Mesenteric fat pad (tissue), 1 donor: ENCODE data around the gene RBL1. TPM values are rescaled to one million over a fixed set of nuclear protein-coding genes. Genes with fewer than 3 reads are reported as not detected.
"Not testable (repeated sequence)": the region's sequence is repeated elsewhere in the genome, so short reads cannot be mapped to it uniquely, and the experiment has no call there.

ENCODE experiments used
- DNase-seq: peaks from one replicate; pipeline ENCODE4 v3.0.0-alpha.2; 2020; ENCODE audit warnings: low spot score
- total RNA-seq: library from RNA; stranded (reverse); fragmentation: NEBNext Ultra II Directional; extraction: Animal tissue kit (Norgen Biotek cat#: 25700); gene quantifications from one replicate; pipeline ENCODE4 v1.2.1, GENCODE V29; 2021
- donor health status: DM: yes; HTN: yes; CAD: no.

Gene RBL1
- total RNA-seq, 1 donor from 2014 or later: 5.3 TPM

DNA sequence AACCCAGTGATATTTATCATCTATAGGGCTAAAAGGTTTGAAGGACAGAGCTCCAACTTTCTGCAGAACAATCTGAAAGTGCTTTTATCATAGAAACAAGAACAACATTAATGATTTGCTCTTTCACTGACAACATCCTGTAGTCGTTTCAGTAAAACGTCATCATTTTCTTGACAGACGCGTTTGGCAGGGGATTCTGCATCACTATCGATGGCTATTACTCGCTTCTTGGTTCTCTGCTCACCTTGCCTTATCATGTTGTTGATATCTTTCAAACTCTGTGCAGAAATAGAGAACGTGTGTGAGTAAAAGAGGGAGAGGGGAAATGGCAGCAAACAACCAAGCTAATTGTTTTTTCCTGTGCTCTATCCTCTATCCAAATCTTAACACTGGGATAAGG is 97.1 kb downstream of the RBL1 start:
- no peak for DNase-seq

DNA sequence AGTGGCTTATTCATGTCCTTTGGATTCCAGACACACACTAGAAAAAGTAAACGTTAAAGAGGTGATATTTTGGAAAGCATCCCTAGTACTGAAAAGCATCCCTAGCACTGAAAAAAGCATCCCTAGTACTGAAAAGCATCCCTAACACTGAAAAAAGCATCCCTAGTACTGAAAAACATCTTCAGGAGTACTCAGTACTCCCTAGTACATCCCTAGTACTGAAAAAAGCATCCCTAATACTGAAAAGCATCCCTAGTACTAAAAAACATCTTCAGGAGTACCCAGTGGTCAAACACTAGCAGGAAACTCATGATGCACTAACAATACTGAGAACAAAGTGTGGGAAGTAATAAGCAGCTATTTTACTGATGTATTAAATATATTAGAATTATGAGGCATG is 98.7 kb downstream of the RBL1 start:
- DNase-seq: no peak

DNA sequence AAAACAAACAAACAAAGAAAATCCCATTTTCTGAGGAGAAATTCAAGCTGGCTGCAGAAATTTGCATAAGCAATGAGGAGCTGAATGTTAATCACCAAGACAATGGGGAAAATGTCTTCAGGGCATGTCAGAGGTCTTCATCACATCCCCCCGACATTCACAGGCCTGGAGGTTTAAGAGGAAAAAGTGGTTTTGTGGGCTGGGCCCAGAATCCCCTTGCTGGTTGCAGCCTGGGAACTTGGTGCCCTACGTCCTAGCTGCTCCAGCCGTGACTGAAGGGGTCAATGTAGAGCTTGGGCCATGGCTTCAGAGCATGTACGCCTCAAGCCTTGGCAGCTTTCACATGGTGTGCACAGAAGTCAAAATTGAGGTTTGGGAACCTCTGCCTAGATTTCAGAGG is 101.6 kb downstream of the RBL1 start:
- DNase-seq: not testable (repeated sequence)

DNA sequence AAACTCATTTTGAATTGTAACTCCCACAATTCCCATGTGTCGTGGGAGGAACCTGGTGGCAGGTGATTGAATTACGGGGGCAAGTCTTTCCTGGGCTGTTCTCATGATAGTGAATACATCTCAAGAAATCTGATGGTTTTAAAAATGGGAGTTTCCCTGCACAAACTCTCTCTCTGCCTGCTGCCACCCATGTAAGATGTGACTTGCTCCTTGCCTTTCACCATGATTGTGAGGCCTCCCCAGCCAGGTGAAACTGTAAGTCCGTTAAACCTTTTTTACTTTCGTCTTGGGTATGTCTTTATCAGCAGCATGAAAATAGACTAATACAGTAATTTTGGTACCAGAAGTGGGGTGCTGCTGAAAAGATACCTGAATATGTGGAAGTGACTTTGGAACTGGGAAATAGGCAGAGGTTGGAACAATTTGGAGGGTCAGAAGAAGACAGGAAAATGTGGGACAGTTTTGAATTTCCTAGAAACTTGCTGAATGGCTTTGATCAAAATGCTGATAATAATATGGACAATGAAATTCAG is 102.9 kb downstream of the RBL1 start:
- no peak for DNase-seq

DNA sequence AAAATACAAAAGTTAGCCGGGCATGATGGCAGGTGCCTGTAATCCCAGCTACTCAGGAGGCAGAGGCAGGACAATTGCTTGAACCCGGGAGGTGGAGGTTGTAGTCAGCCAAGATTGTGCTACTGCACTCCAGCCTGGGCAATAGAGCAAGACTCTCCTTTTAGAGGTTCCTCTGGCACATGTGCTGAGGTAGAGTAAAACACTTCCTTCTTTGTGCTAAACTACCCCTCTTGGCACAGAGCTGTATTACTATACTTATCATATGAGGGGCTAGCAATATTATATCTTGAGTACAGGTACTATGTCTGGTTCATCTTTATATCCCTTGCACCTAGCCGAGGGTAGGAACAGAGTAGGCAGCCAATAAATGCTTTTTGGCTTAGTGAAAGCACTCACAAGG is 104.1 kb downstream of the RBL1 start:
- DNase-seq: no peak

DNA sequence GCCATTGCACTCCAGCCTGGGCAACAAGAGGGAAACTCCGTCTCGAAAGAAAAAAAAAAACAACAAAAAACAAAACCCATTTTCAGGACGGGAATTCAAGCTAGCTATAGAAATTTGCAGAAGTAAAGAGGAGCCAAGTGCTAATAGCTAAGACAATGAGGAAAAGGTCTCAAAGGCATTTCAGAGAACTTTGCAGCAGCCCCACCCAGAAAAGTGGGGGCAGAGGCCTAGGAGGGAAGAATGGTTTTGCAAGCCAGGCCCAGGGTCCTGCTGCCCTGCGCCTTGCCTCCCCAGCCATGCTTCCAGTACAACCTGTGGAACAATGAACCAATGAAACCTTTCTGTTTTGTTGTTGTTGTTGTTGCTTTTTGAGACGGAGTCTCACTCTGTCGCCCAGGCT is 106.0 kb downstream of the RBL1 start:
- DNase-seq: no peak

DNA sequence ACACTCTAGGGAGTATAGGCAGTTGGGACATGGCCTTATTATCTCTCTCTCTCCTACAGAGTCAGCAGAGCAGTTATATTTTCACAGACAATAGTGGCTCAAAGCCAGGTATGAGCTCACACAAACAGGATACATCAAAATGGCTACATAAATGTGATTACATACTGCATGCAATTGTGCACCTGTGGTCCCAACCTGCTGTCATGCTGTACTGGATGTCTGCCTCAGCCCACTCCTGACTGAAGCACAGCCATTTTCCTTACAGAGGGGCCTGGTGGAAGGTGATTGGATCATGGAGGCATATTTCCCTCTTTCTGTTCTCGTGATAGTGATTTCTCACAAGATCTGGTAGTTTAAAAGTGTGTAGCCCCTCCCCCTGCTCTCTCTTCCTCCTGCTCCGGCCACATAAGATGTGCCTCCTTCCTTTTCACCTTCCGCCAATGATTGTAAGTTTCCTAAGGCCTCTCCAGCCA is 107.3 kb downstream of the RBL1 start:
- no peak for DNase-seq

DNA sequence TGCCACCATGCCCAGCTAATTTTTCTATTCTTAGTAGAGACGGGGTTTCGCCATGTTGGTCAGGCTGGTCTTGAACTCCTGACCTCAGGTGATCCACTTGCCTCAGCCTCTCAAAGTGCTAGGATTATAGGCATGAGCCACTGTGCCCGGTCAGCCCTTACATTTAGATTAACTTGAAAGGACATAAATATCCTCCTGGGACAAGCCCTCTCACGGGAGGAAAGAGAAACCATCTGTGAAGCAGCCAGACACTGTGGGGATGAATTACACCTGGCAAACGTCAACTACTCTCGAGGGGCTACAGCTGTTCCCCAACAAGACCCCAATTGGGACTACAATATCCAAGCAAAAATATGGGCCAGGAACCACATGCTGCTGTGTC is 111.5 kb downstream of the RBL1 start:
- no peak for DNase-seq

DNA sequence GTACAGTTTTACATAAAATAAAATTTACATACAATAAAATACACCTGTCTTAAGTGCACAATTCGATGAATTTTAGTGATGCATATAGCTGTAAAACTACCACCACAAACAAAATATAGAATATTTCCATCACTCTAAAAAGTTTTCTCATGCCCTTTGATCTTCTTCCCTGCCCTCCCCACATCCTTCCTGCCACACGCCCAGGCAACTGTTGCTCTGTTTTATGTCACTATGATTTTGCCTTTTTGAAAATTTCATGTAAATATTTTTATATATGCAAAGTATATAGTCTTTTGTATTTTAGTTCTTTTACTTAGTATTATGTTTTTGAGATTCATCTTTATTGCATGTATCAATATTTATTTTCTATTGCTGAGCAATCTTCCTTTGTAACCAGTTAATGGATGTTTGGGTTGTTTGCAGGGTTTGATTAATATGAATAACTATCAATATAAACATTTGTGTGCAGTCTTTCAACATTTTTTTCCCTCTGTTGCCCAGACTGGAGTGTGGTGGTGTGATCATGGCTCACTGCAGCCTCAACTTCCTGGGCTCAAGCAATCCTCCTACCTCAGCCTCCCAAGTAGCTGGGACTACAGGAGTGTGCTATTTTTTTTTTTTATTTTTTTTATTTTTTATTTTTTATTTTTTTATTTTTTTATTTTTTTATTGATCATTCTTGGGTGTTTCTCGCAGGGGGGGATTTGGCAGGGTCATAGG is 120.5 kb downstream of the RBL1 start:
- no peak for DNase-seq

DNA sequence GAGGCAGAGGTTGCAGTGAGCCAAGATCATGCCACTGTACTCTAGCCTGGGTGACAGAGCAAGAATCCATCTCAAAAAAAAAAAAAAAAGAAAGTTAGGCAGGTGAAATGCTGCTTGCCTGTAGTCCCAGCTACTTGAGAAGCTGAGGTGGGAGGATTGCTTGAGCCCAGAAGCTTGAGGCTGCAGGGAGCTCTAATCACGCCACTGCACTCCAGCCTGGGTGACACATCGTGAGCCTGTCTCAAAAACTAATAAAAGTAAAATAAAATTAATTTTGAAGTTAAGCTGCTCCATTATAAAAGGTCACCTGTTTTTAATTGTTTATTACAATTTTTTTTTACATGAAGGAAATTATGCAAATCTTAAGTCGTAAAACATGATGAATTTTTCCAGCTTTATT is 121.1 kb downstream of the RBL1 start:
- DNase-seq: no peak

DNA sequence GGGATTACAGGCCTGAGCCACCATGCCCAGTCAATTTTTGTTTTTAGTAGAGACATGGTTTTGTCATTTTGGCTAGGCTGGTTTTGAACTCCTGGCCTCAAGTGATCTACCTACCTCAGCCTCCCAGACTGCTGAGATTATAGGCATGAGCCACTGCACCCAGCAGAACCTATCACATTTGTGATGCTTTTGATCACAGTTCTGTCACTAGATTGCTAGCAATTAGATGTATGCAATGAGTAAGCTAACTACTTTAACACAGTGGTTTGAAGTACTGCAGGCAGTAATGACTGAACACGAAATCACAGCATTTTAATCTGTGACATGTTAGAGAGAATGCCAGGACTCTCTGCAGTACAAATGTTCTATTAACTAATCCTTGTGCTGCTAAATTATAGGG is 124.7 kb downstream of the RBL1 start:
- no peak for DNase-seq

DNA sequence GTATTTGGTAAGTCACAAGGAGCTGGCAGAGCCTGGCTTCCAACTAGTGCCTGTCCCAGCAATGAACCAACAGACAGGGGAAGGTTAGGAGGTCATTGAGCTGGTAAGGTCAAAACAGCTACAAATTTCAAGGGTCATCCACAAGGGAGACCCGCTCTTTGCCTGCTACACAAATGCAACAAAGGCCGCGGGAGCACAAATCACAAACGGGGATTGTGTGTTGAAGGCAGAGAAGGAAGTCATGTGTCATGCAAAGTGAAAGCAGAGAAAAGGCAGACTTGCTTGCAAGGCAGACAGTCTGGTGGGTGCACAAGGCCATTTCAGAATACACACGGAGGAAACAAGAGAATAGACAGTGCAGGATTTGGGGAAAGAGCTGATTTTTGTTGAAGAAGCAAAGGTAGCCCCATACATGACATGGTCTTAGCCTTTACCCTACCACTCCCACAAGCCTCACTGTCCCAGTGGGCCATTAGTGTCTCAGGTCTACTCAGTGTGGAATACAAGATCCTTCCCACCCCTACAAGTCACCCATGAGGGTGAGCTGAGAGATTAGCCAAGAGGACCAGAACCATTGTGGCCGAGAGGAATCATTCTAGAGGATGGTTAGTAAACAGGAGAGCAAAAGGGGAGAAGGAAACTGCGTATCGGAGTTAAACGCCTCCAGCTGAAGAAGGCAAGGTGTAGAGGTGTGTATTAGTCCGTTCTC is 126.2 kb downstream of the RBL1 start:
- no peak for DNase-seq

DNA sequence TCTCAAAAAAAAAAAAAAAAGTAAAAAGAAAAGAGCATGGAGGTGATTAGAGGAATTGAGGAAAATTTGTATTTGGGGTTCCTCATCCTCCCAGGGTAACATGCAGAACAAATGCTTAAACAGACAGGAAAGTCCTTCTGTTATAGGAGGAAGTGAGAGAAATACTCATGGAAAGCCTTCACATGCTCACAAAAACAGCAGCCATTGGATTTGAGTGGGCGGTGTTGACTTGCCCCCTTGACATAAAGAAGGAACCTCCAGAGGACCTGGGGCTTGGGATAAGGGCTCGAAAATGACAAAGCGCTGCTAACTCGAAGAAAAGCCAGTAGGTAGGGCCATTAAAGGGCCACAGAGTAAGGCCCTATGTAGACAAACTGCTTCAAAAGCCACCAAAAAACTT is 126.7 kb downstream of the RBL1 start:
- no peak for DNase-seq

DNA sequence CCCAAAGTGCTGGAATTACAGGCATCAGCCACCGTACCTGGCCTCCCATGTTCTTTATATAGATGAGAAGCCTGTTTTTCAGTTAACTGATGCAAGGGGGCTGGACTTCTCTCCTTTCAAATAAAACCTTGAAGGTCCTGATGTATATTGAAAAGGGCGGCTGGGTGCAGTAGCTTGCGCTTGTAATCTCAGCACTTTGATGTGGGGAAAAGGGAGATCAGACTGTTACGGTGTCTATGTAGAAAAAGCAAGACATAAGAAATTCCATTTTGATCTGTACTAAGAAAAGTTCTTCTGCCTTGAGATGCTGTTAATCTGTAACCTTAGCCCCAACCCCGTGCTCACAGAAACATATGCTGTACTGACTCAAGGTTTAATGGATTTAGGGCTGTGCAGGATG is 128.2 kb downstream of the RBL1 start:
- DNase-seq: no peak

DNA sequence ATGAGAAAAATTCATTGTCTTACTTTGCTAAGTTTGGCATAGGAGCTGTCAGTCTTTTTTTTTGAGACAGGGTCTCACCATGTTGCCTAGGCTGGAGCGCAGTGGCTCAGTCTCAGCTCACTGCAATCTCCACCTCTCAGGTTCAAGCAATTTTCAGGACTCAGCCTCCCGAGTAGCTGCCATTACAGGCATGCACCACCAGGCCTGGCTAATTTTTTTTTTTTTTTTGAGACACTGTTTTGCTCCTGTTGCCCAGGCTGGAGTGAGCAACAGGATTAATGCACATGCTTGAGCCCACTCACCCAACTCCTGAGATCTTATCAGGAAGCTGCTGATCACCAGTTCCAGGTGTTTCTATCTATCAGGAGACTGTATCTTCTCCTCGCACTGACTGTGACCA is 128.8 kb downstream of the RBL1 start:
- not testable (repeated sequence) for DNase-seq

DNA sequence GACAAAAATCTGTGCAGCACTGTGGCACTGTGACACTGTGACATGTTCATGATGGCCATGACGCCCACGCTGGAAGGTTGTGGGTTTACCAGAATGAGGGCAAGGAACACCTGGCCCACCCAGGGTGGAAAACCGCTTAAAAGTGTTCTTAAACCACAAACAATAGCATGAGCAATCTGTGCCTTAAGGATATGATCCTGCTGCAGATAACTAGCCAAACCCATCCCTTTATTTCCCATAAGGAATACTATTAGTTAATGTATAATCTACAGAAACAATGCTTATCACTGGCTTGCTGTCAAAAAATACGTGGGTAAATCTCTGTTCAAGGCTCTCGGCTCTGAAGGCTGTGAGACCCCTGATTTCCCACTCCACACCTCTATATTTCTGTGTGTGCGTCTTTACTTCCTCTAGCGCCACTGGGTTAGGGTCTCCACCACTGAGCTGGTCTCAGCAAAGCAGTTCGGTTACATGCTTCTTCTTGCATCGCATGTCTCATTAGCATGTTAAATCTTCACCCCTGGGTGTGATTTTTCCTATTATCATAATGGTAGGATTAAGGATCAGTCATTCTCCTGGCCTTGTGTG is 133.3 kb downstream of the RBL1 start:
- not testable (repeated sequence) for DNase-seq

DNA sequence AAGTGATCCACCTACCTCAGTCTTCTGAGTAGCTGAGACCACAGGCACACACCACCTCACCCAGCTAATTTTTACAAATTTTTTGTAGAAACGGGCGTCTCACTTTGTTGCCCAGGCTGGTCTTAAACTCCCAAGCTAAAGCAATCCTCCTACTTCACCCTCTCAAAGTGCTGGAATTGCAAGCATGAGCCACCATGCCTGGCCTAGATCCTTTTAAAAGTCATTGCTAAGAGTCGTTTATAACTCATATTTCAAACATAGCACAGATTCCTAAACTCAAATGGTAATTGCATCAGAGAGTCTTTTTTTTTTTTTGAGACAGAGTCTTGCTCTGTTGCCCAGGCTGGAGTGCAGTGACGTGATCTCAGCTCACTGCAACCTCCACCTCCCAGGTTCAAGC is 136.6 kb downstream of the RBL1 start:
- DNase-seq: no peak

DNA sequence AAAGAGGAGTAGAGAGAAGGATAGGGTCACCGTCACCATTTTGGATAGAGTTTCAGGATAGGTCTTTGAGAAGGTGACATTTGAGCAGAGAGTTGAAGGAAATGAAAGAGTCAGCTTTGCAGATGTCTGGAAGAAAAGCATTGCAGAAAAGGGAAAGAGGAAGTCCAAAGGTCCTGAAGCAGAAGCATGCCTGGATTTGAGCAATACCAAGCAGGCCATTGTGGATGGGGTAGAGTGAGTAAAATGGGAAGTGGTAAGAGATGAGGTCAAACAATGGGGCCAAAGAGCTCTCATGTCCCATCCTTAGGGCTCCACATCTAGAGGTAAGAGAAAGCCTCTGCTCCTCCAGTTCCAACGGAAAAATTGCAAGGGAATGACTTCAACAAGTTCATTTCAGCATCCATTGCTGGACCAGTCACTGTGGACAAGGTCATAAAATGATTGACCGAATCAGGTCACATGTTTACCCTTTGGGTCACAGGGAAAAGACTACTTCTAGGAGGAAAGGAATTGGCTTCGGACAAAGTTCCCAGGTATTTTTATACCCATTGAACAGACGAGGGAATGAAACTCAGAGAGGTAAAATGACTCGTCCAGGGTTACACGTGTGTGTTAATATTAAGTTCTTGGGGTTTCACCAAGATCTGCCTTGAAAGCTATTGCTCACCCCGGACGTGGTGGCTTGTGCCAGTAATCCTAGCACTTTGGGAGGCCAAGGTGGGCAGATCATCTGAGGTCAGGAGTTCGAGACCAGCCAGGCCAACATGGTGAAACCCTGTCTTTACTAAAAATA is 137.7 kb downstream of the RBL1 start:
- DNase-seq: no peak

DNA sequence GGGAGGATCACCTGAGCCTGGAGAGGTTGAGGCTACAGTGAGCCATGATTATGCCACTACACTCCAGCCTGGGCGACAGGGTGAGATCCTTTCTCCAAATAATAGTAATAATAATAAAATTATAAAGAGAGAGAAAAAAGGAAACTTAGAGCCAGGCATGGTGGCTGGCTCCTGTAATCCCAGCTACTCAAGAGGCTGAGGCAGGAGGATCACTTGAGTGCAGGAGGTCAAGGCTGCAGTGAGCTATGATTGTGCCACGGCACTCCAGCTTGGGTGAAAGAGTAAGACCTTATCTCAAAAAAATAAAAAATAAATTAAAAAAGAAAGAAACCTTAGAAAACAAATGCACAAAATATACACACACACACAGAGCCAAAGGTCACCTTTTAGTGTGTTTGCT is 139.1 kb downstream of the RBL1 start:
- no peak for DNase-seq

DNA sequence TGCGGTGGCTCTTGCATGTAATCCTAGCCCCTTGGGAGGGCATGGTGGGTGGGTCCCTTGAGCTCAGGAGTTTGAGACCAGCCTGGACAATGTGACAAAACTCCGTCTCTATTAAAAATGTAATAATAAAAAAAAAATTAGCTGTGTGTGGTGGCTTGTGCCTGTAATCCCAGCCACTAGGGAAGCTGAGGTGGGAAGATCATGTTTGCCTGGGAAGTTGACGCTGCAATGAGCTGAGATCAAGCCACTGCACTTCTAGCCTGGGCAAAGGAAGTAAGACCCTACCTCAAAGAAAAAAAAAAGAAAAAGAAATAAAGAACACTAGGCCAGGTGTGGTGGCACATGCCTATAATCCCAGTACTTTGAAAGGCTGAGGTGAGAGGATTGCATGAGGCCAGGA is 139.8 kb downstream of the RBL1 start:
- DNase-seq: no peak

DNA sequence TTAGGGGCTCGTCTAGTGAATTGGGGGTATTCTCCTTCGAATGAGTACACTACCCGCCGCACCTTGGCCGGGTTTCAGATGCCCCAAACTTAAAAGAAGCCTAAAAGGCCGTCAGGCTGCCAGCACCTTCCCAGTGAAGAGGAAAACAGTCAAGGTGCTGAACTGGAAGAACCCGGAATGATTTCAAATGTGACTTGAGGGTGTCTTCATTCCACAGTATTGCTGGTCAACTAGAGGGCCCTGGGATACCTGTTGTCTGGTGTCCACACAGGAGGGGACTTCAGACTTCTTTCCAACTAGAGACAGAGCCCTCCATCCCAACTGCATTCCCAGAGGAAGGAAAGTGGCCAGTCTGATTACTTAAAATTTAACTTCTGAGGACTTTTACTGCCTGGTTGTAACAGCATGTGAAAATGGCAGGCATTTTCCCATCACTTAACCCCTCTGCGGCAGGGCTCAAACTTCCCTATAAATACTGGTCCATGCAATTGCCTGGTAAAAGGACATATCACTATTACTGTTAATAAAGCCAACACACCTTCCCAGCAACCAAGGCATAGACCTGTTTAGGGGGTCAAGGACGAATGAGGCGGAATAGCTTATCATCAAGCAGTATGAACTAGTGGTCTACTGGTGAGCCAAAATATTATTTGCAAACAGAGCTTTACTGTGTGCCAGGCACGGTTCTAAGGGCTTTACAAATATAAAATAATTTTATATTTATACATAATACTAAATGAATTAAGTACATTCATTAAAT is 143.6 kb downstream of the RBL1 start:
- no peak for DNase-seq
